K562 (cell line): ENCODE data around the gene PRPF6. TPM values are rescaled to one million over a fixed set of nuclear protein-coding genes. Genes with fewer than 3 reads are reported as not detected.

Experiments used
- ETS2 ChIP-seq: IDR thresholded peaks from 2 replicates; pipeline ENCODE4 v1.6.1; 2016; ENCODE audit warnings: borderline replicate concordance, missing genetic modification characterization, mild to moderate bottlenecking, moderate library complexity, missing compliant biosample characterization; ENCODE audit not compliant: poor library complexity, severe bottlenecking
- ETV6 ChIP-seq, 3 experiments: fragments of 150-350 bp in 1 of 3; sonication (generic) in 1 of 3; formaldehyde crosslinking in 1 of 3; IDR thresholded peaks; 2 replicates each; pipeline versions ENCODE4 v1.6.1 to v1.8.0; 2014 to 2022; ENCODE audit warnings: borderline replicate concordance in 2 of 3, low read depth in 2 of 3, antibody characterized with exemption in 1 of 3, low read length in 1 of 3, mild to moderate bottlenecking in 1 of 3, missing genetic modification reagents in 1 of 3
- MAZ ChIP-seq, 2 experiments: fragments of 450-650 bp in 1 of 2; sonication (generic) in 1 of 2; formaldehyde crosslinking; IDR thresholded peaks in 1 of 2; conservative IDR thresholded peaks in 1 of 2; 2 replicates each; pipeline versions ENCODE4 v1.4.0 to v1.5.0; 2020; ENCODE audit warnings: mild to moderate bottlenecking in 1 of 2, missing genetic modification reagents in 1 of 2
- NFE2L1 ChIP-seq: fragments of 450-650 bp; IDR thresholded peaks from 2 replicates; pipeline ENCODE4 v1.6.1; 2016; ENCODE audit warnings: missing genetic modification characterization, low read depth, mild to moderate bottlenecking, missing compliant biosample characterization, moderate library complexity, borderline replicate concordance
- NR2C2 ChIP-seq, 2 experiments: fragments of 200-800 bp in 1 of 2; sonication (Bioruptor generic) in 1 of 2; sonication (generic) in 1 of 2; formaldehyde crosslinking in 1 of 2; IDR thresholded peaks; 2 replicates each; pipeline versions ENCODE4 v1.6.1 to v1.8.0; 2016 to 2022; ENCODE audit warnings: mild to moderate bottlenecking in 1 of 2, missing compliant biosample characterization in 1 of 2, missing genetic modification characterization in 1 of 2, missing genetic modification reagents in 1 of 2
- OTX1 ChIP-seq: fragments of 450-650 bp; formaldehyde crosslinking; IDR thresholded peaks from 2 replicates; pipeline ENCODE4 v1.4.0; 2022; ENCODE audit warnings: mild to moderate bottlenecking
- PPARD ChIP-seq: fragments of 250-450 bp; sonication (Bioruptor Pico); IDR thresholded peaks from 2 replicates; pipeline ENCODE4 v1.8.0; 2022; ENCODE audit warnings: inconsistent platforms, mild to moderate bottlenecking, moderate library complexity
- RCOR1 ChIP-seq, 2 experiments: IDR thresholded peaks; 2 replicates each; pipeline ENCODE4 v1.6.1; 2012; ENCODE audit warnings: low read depth in 2 of 2, low read length in 2 of 2, borderline replicate concordance in 1 of 2, improper control_type of control experiment in 1 of 2
- SAFB2 ChIP-seq: fragments of 200-400 bp; formaldehyde crosslinking; IDR thresholded peaks from 2 replicates; pipeline ENCODE4 v1.6.1; 2018; ENCODE audit warnings: borderline replicate concordance, low read length, low read depth, moderate library complexity; ENCODE audit not compliant: severe bottlenecking
- SMARCB1 ChIP-seq: IDR thresholded peaks from 2 replicates; pipeline ENCODE4 v1.6.1; 2011; ENCODE audit warnings: improper control_type of control experiment, low read depth; ENCODE audit not compliant: insufficient read length
- TCFL5 ChIP-seq: fragments of 250-450 bp; sonication (Bioruptor Pico); conservative IDR thresholded peaks from 2 replicates; pipeline ENCODE4 v1.6.1; 2021; ENCODE audit warnings: mild to moderate bottlenecking, moderate library complexity, matching md5 sums
- TFAM ChIP-seq: fragments of 250-450 bp; sonication (Bioruptor Pico); conservative IDR thresholded peaks from 2 replicates; pipeline ENCODE4 v1.5.0; 2021; ENCODE audit warnings: mild to moderate bottlenecking, moderate library complexity
- TRIM24 ChIP-seq, 2 experiments: fragments of 450-650 bp; IDR thresholded peaks; 2 replicates each; pipeline ENCODE4 v1.6.1; 2016
- ZNF384 ChIP-seq: IDR thresholded peaks from 2 replicates; pipeline ENCODE4 v1.6.1; 2012; ENCODE audit warnings: low read depth, low read length, improper control_type of control experiment
- ZNF436 ChIP-seq: fragments of 250-450, 450-650 bp; sonication (Bioruptor Pico); formaldehyde crosslinking; IDR thresholded peaks from 2 replicates; pipeline ENCODE4 v1.7.0; 2020; ENCODE audit warnings: mild to moderate bottlenecking
- polyA plus RNA-seq, 8 experiments: library from polyadenylated mRNA; depleted of rRNA in 4 of 8; stranded (reverse) in 5 of 8; unstranded in 3 of 8; fragments of >200 nt; fragmentation: Nextera tagmentation in 2 of 8; fragmentation: Illumina TruSeq in 1 of 8; extraction: Ambion mirVana in 2 of 8; extraction: Trizol in 1 of 8; gene quantifications; 2 replicates each; pipeline versions ENCODE4 v1.2.1 to v1.2.3, GENCODE V29; 2011 to 2014; ENCODE audit warnings: inconsistent platforms in 1 of 8, missing spikeins in 1 of 8
- total RNA-seq, 7 experiments: library from RNA; depleted of rRNA in 6 of 7; stranded (reverse); fragments of >200 nt in 6 of 7; fragmentation: Illumina TruSeq in 2 of 7; extraction: Trizol in 2 of 7; gene quantifications; 2 replicates each; pipeline versions ENCODE4 v1.2.1 to v1.2.3, GENCODE V29; 2011 to 2021; ENCODE audit warnings: low replicate concordance in 1 of 7
- TF ChIP-seq, protein P1 (sequence below): fragments of 250-450 bp; sonication (Bioruptor Pico); IDR thresholded peaks from 2 replicates; pipeline ENCODE4 v1.9.0; 2021; ENCODE audit warnings: mild to moderate bottlenecking, inconsistent platforms
- TF ChIP-seq, protein P2 (sequence below): fragments of 200-800 bp; sonication (Bioruptor generic); IDR thresholded peaks from 2 replicates; pipeline ENCODE4 v1.6.1; 2017; ENCODE audit warnings: missing genetic modification characterization, missing compliant biosample characterization

PRPF6 gene
- total and polyA plus RNA-seq, 9 of the 15 experiments (the other 6 are each of a cell fraction or from before 2014, with no cell fraction given) = 4.2 to 83.2 (median 59.9) TPM

DNA sequence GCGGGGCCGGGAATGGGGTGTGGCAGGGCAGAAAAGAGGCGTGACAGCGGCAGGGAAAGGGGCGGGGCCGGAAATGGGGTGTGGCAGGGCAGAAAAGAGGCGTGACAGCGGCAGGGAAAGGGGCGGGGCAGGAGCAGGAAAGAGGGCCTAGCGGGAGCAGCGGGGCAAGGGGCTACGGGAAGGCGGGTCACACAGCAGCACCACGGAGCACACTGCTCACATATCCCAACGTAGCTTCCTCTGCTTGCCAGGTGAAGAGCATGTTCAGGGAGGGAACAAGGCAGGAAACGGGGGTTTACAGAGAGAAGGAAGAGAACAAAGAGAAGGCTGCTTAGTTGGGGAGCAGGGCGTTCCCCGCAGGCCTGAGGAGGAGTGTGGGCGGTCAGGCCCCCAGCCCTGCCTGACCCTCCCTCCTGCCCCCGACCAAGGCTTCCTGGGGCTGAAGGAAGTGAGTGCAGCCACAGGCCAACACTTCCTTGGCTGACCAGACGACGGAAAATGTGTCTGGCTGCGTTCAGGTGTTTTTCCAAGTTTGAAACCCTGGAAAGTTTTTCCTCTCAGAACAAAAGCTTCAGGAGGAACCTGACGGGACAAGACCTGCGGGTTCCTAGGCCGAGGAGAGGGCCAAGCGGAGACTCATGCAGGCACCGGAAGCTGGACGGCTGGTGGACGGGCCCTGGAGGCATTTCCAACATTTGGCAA lies 38.5 kb upstream of the PRPF6 start (continued):
- TF ChIP-seq MAZ (CRISPR knock-in tag; conservative IDR thresholded peaks at IDR 0.05 in 1 of 2, IDR thresholded peaks at IDR 0.05 in 1 of 2) (0 out of 4 replicates have a peak, but pooled peaks of 1 of the 2 experiments have one; percentile 14), NR2C2 (CRISPR knock-in tag; IDR thresholded peaks at IDR 0.05) (no peak), NR2C2 (tag; IDR thresholded peaks at IDR 0.05) (no peak), PPARD (CRISPR knock-in tag) (no peak), RCOR1 (IDR thresholded peaks at IDR 0.05; ENCODE audit: borderline replicate concordance in 1 of 2, low read depth in 2 of 2, low read length in 2 of 2) (no peak), OTX1 (CRISPR knock-in tag) (no peak), ETS2 (tag) (no peak), NFE2L1 (tag) (no peak), ZNF384 (no peak), SAFB2 (no peak), TRIM24 (IDR thresholded peaks at IDR 0.05) (no peak), SMARCB1 (no peak), TFAM (CRISPR knock-in tag) (no peak), ZNF436 (CRISPR knock-in tag) (no peak), ETV6 (IDR thresholded peaks at IDR 0.05; ENCODE audit: borderline replicate concordance in 1 of 2, low read depth in 2 of 2, low read length in 1 of 2) (0 out of 4 replicates have a peak, but pooled peaks of 1 of the 2 experiments have one; percentile 11), ETV6 (CRISPR knock-in tag; IDR thresholded peaks at IDR 0.05; ENCODE audit: borderline replicate concordance) (no peak), TCFL5 (CRISPR knock-in tag) (no peak)
- TF ChIP-seq, protein P1, sequence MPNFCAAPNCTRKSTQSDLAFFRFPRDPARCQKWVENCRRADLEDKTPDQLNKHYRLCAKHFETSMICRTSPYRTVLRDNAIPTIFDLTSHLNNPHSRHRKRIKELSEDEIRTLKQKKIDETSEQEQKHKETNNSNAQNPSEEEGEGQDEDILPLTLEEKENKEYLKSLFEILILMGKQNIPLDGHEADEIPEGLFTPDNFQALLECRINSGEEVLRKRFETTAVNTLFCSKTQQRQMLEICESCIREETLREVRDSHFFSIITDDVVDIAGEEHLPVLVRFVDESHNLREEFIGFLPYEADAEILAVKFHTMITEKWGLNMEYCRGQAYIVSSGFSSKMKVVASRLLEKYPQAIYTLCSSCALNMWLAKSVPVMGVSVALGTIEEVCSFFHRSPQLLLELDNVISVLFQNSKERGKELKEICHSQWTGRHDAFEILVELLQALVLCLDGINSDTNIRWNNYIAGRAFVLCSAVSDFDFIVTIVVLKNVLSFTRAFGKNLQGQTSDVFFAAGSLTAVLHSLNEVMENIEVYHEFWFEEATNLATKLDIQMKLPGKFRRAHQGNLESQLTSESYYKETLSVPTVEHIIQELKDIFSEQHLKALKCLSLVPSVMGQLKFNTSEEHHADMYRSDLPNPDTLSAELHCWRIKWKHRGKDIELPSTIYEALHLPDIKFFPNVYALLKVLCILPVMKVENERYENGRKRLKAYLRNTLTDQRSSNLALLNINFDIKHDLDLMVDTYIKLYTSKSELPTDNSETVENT (CRISPR knock-in tag) = 0 out of 2 replicates have a peak, but pooled peaks have one; percentile 17
- TF ChIP-seq, protein P2, sequence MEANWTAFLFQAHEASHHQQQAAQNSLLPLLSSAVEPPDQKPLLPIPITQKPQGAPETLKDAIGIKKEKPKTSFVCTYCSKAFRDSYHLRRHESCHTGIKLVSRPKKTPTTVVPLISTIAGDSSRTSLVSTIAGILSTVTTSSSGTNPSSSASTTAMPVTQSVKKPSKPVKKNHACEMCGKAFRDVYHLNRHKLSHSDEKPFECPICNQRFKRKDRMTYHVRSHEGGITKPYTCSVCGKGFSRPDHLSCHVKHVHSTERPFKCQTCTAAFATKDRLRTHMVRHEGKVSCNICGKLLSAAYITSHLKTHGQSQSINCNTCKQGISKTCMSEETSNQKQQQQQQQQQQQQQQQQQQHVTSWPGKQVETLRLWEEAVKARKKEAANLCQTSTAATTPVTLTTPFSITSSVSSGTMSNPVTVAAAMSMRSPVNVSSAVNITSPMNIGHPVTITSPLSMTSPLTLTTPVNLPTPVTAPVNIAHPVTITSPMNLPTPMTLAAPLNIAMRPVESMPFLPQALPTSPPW = peak; percentile 70
